Measurements from ENCODE around the gene FLOT2. TPM values are rescaled to one million over a fixed set of nuclear protein-coding genes. Genes with fewer than 3 reads are reported as not detected.
A peak's percentile ranks its signal among the peaks of the same experiment; 100 is the strongest.

FLOT2 gene
- total and polyA plus RNA-seq, 10 of the 15 experiments (the other 5 are each of a cell fraction or from before 2014, with no cell fraction given): 56.8 to 302 (median 149) TPM

- TF ChIP-seq MAX (IDR thresholded peaks at IDR 0.05; ENCODE audit: low read depth, low read length) (no peak), NFYB (IDR thresholded peaks at IDR 0.05; ENCODE audit: insufficient read depth, low read depth, low read length) (no peak), TBL1XR1 (IDR thresholded peaks at IDR 0.05; ENCODE audit: low read depth, low read length) (0 out of 2 replicates have a peak, but pooled peaks have one; percentile 44), YBX1 (IDR thresholded peaks at IDR 0.05) (no peak), ATF7 (IDR thresholded peaks at IDR 0.05; ENCODE audit: low read depth) (peak; percentile 98), E2F4 (IDR thresholded peaks at IDR 0.05; ENCODE audit: low read depth, low read length) (no peak), MEF2B (IDR thresholded peaks at IDR 0.05; ENCODE audit: partially characterized antibody, poor library complexity, severe bottlenecking) (peak; percentile 33), CBFB (IDR thresholded peaks at IDR 0.05; ENCODE audit: low read depth) (no peak), RFX5 (IDR thresholded peaks at IDR 0.05; ENCODE audit: low read depth, low read length) (no peak), CREM (IDR thresholded peaks at IDR 0.05; ENCODE audit: low read depth) (peak; percentile 93), ZNF207 (IDR thresholded peaks at IDR 0.05; ENCODE audit: borderline replicate concordance) (no peak), RELA (IDR thresholded peaks at IDR 0.05; ENCODE audit: borderline replicate concordance, partially characterized antibody) (no peak), SMC3 (IDR thresholded peaks at IDR 0.05; ENCODE audit: borderline replicate concordance, low read length) (no peak), EP300 (IDR thresholded peaks at IDR 0.05; ENCODE audit: borderline replicate concordance in 1 of 2, control insufficient read depth in 1 of 2, low read depth in 2 of 2, low read length in 2 of 2) (no peak), BMI1 (IDR thresholded peaks at IDR 0.05; ENCODE audit: borderline replicate concordance) (0 out of 2 replicates have a peak, but pooled peaks have one; percentile 25), REST (IDR thresholded peaks at IDR 0.05; ENCODE audit: low read depth, low read length) (no peak), NKRF (conservative IDR thresholded peaks at IDR 0.05) (no peak), ZZZ3 (IDR thresholded peaks at IDR 0.05; ENCODE audit: control insufficient read depth, insufficient read length, low read depth) (no peak), NFYA (IDR thresholded peaks at IDR 0.05; ENCODE audit: borderline replicate concordance, low read depth, low read length) (no peak), SREBF2 (IDR thresholded peaks at IDR 0.05; ENCODE audit: low read length) (no peak)
Observed at GRCh38 chr17:28925912-28926365, 28.4 kb upstream of the FLOT2 start (continued).

Measured in GM12878 (cell line).